Hepatocyte (in vitro differentiated cells): Measurements from ENCODE around the gene FMN1. TPM values are rescaled to one million over a fixed set of nuclear protein-coding genes. Genes with fewer than 3 reads are reported as not detected.

Experiments used
- DNase-seq: peaks from one replicate; pipeline ENCODE4 v3.0.0-alpha.2; 2016; ENCODE audit warnings: low spot score
- H2AFZ ChIP-seq: fragments of 200-600 bp; sonication (generic); 2 replicates; pipeline ENCODE4 v1.6.0; 2016; ENCODE audit warnings: antibody characterized with exemption, mild to moderate bottlenecking
- H3K27ac ChIP-seq: fragments of 200-600 bp; sonication (generic); 2 replicates; pipeline ENCODE4 v1.5.1; 2016; ENCODE audit warnings: mild to moderate bottlenecking
- H3K27me3 ChIP-seq: fragments of 200-600 bp; sonication (generic); 2 replicates; pipeline ENCODE4 v1.6.1; 2016
- H3K36me3 ChIP-seq: fragments of 200-600 bp; sonication (generic); replicated peaks from 2 replicates; pipeline ENCODE4 v1.5.1; 2016; ENCODE audit warnings: low read depth; ENCODE audit not compliant: insufficient read depth
- H3K4me1 ChIP-seq: fragments of 200-600 bp; sonication (generic); 2 replicates; pipeline ENCODE4 v1.5.1; 2016; ENCODE audit warnings: mild to moderate bottlenecking, moderate library complexity; ENCODE audit not compliant: insufficient read depth
- H3K4me2 ChIP-seq: fragments of 200-600 bp; sonication (generic); 2 replicates; pipeline ENCODE4 v1.6.0; 2016
- H3K4me3 ChIP-seq: fragments of 200-600 bp; sonication (generic); 2 replicates; pipeline ENCODE4 v1.5.1; 2016; ENCODE audit warnings: mild to moderate bottlenecking
- H3K79me2 ChIP-seq: fragments of 200-600 bp; sonication (generic); 2 replicates; pipeline ENCODE4 v1.6.0; 2017; ENCODE audit warnings: mild to moderate bottlenecking
- H3K9me2 ChIP-seq: fragments of 200-600 bp; sonication (generic); replicated peaks from 2 replicates; pipeline ENCODE4 v1.6.0; 2017; ENCODE audit warnings: mild to moderate bottlenecking; ENCODE audit not compliant: insufficient read depth
- H3K9me3 ChIP-seq: fragments of 200-600 bp; sonication (generic); 2 replicates; pipeline ENCODE4 v1.5.1; 2016; ENCODE audit warnings: low read depth, mild to moderate bottlenecking
- H4K20me1 ChIP-seq: fragments of 200-600 bp; sonication (generic); 2 replicates; pipeline ENCODE4 v1.6.0; 2016; ENCODE audit warnings: mild to moderate bottlenecking; ENCODE audit not compliant: insufficient read depth, poor library complexity, severe bottlenecking
- EZH2 ChIP-seq: fragments of 200-600 bp; sonication (generic); IDR thresholded peaks from 2 replicates; pipeline ENCODE4 v1.6.1; 2016; ENCODE audit warnings: antibody characterized with exemption, mild to moderate bottlenecking, borderline replicate concordance
- EZH2phosphoT487 ChIP-seq: fragments of 200-600 bp; sonication (generic); IDR thresholded peaks from one replicate; pipeline ENCODE4 v1.6.1; 2018; ENCODE audit warnings: antibody characterized with exemption, mild to moderate bottlenecking, low read depth, moderate library complexity; ENCODE audit not compliant: unreplicated experiment, severe bottlenecking
- WGBS: methylation state at CpG from one replicate; pipeline ENCODE4 v1.1.6; 2016; ENCODE audit warnings: low lambda C conversion rate; ENCODE audit errors: missing lambda C conversion rate; 5-methylcytosine and 5-hydroxymethylcytosine counted together
- polyA plus RNA-seq: library from polyadenylated mRNA; unstranded; fragments of >200 nt; fragmentation: Nextera tagmentation; extraction: Ambion mirVana; gene quantifications from 2 replicates; pipeline ENCODE4 v1.2.1, GENCODE V29; 2016
- total RNA-seq: library from RNA; depleted of rRNA; stranded (reverse); fragments of >200 nt; gene quantifications from 2 replicates; pipeline ENCODE4 v1.2.3, GENCODE V29; 2014
- TF ChIP-seq, protein P1 (sequence below): fragments of 200-600 bp; sonication (generic); IDR thresholded peaks from 2 replicates; pipeline ENCODE4 v1.5.1; 2016; ENCODE audit warnings: antibody characterized with exemption, mild to moderate bottlenecking; ENCODE audit not compliant: poor library complexity

Gene FMN1
- total and polyA plus RNA-seq, 2 experiments from 2014 or later, result 0.07 to 0.70 TPM

DNA sequence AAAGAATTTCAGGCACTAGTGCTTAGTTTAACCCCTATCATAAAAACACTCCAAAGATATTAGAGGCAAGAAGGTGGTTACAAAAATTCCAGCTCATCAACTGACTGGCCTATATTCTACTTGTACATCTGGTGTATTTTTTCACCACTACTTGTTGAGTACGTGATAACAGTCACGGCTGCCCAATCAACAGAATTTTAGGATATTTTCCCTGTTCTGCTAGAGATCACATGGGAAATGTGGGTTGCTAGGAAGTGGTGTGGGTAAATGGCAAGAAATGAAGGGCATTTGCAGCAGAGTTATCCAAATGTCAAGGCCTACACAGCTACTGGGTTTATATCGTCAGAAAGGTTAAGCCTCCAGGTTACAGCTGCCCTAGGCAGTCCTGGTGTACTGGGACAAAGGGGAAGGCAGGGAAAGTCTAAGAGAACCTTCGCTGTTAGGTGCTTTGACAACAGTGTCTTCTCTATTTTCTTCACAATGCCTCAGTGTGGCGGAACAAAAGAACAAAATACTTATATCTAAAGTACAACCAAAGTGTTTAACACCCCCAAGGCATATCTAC lies 81.9 kb downstream of the FMN1 start:
- 83% methylated on average over 5 of the region's 5 CpGs for WGBS

DNA sequence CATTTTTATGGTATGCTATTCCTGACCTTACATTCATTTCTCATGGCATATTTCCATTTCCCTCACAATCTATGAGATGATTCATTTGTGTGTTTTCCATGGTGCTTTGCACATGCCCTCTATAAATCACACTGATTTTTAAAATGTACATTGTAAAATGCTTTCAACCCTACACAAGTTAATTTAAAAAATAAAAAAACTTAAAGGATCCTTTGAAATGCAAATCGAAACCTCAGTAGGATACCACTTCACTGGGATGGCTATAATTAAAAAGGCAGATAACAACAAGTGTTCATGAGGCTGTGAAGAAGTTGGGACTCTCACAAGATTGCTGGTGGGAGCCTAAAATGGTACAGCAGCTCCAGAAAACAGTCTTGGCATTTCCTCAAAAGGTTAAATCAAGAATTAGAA lies 83.5 kb downstream of the FMN1 start:
- no peak for TF ChIP-seq EZH2
- TF ChIP-seq, protein P1, sequence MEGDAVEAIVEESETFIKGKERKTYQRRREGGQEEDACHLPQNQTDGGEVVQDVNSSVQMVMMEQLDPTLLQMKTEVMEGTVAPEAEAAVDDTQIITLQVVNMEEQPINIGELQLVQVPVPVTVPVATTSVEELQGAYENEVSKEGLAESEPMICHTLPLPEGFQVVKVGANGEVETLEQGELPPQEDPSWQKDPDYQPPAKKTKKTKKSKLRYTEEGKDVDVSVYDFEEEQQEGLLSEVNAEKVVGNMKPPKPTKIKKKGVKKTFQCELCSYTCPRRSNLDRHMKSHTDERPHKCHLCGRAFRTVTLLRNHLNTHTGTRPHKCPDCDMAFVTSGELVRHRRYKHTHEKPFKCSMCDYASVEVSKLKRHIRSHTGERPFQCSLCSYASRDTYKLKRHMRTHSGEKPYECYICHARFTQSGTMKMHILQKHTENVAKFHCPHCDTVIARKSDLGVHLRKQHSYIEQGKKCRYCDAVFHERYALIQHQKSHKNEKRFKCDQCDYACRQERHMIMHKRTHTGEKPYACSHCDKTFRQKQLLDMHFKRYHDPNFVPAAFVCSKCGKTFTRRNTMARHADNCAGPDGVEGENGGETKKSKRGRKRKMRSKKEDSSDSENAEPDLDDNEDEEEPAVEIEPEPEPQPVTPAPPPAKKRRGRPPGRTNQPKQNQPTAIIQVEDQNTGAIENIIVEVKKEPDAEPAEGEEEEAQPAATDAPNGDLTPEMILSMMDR, result no peak
- TF ChIP-seq EZH2phosphoT487, result no peak
- Histone ChIP-seq H3K4me2 (no peak overlapping the region), H2AFZ (no peak overlapping the region), H3K4me1 (no peaks in the 10 kb centered on the region), H3K4me3 (no peak overlapping the region), H3K27ac (no peak overlapping the region), H3K27me3 (peaks cover 3% of the 10 kb centered on the region), H4K20me1 (no peaks in the 10 kb centered on the region), H3K79me2 (no peaks in the 10 kb centered on the region), H3K36me3 (no peaks in the 10 kb centered on the region), H3K9me2 (no peaks in the 10 kb centered on the region), H3K9me3 (no peaks in the 10 kb centered on the region)
- no peak for DNase-seq
- 39% methylated on average over 1 of the region's 1 CpG for WGBS

More for the DNA sequence above, 81.9 kb downstream of the FMN1 start:
- Histone ChIP-seq H2AFZ (no peak overlapping the region), H3K36me3 (no peaks in the 10 kb centered on the region), H3K27ac (no peak overlapping the region), H3K27me3 (peaks cover 12% of the 10 kb centered on the region), H3K4me1 (no peaks in the 10 kb centered on the region), H3K9me2 (no peaks in the 10 kb centered on the region), H3K4me2 (no peak overlapping the region), H4K20me1 (no peaks in the 10 kb centered on the region), H3K9me3 (no peaks in the 10 kb centered on the region), H3K4me3 (no peak overlapping the region), H3K79me2 (no peaks in the 10 kb centered on the region)
- no peak for DNase-seq
- no peak for TF ChIP-seq EZH2phosphoT487
- TF ChIP-seq, protein P1, result no peak
- TF ChIP-seq EZH2, result no peak

DNA sequence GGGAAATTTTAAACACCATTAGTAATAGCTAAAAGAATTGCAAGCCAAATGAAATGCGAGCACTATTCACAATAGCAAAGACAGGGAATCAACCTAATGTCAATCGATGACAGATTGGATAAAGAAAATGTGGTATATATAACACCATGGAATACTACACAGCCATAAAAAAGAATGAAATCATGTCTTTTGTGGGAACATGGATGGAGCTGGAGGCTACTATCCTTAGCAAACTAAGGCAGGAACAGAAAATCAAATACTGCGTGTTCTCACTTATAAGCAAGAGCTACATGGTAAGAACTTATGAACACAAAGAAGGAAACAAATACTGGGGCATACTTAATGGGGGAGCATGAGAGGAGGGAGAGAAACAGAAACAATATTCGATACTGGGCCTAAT lies 85.2 kb downstream of the FMN1 start:
- Histone ChIP-seq H3K27ac (no peak overlapping the region), H3K4me2 (no peak overlapping the region), H3K9me3 (no peaks in the 10 kb centered on the region), H4K20me1 (no peaks in the 10 kb centered on the region), H3K9me2 (no peaks in the 10 kb centered on the region), H2AFZ (no peak overlapping the region), H3K36me3 (no peaks in the 10 kb centered on the region), H3K4me3 (no peak overlapping the region), H3K79me2 (no peaks in the 10 kb centered on the region), H3K4me1 (no peaks in the 10 kb centered on the region), H3K27me3 (peaks cover 6% of the 10 kb centered on the region)
- no peak for DNase-seq
- no peak for TF ChIP-seq EZH2phosphoT487
- no peak for TF ChIP-seq EZH2
- TF ChIP-seq, protein P1, result no peak
- WGBS, result 94% methylated on average over 4 of the region's 4 CpGs

DNA sequence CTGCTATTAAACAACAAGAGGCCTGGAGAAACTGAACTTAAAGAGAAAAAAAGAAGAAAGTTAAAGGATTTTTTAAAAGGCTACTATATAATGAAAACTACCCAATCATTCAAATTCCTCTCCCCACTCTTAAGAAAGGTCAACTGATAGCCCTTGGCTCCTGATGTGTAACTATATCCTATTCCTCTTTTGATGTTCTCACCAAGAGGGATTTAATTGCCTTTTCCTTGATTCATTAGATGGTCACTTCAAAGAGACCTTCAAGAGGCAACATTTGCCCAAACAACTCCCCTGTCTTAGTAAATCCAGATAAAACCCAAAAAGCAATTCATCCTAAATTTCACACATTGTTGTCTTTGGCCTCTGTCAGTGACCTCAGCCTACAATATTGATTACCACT lies 86.0 kb downstream of the FMN1 start:
- no peaks in the 10 kb centered on the region for H3K79me2 ChIP-seq
- no peak overlapping the region for H2AFZ ChIP-seq
- H3K9me3 ChIP-seq, result no peaks in the 10 kb centered on the region
- TF ChIP-seq EZH2phosphoT487, result no peak
- no peak overlapping the region for H3K27ac ChIP-seq
- H4K20me1 ChIP-seq, result no peaks in the 10 kb centered on the region
- no peak for DNase-seq
- H3K27me3 ChIP-seq, result peaks cover 9% of the 10 kb centered on the region
- H3K4me3 ChIP-seq, result no peak overlapping the region
- H3K9me2 ChIP-seq, result no peaks in the 10 kb centered on the region
- H3K4me1 ChIP-seq, result no peaks in the 10 kb centered on the region
- no peak overlapping the region for H3K4me2 ChIP-seq
- no peaks in the 10 kb centered on the region for H3K36me3 ChIP-seq
